Right kidney (tissue), 1 donor: Measurements from ENCODE around the gene S100PBP.

Experiments used
- DNase-seq: peaks from one replicate; pipeline ENCODE4 v3.0.0-alpha.2; 2016

The S100PBP gene

DNA sequence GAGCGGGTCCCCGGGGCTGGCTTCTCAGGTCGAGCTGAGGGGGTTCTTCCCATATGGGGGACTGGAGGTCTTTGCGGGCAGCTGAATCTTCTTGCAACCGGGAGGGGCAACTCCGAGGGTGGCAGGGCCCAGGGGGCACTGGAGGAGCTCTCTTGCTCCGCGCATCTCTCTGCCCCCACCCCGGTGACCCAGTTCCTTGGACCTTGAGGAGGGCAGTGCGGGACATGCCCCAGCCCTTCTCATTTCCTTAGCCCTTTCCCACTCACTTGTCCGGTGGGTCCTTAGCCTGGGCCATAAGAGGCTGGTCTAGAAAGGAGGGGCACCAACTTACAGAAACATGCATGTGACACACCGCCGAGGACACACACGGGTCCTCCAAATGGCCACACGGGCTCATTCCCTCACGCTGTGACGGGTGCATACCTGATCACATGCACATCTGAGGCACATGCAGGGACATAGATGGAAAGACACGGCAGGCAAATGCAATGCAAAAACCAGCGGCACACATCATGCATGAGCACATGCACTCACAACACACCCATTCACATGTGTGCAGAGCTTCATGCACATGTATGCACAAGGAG is 69.5 kb downstream of the S100PBP start:
- no peak for DNase-seq

DNA sequence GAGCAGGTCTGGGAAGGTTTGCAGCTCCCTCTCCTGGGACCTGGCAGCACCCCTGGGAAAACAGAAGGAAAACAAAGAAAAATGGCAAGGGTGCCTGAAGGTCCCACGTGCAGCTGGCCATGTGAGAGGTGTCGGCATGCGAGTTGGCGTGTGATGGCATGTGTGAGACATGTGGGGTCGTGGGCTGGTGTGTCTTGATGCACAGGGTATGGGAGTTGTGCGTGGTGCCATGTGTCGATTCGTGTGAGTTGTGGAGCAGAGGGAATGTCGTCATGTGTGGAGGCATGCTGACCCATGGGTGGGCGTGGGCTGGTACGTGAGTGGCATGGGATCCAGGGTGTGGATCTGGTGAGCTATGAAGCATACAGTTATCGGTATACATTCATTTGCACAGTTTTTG is 70.2 kb downstream of the S100PBP start:
- DNase-seq, result no peak

DNA sequence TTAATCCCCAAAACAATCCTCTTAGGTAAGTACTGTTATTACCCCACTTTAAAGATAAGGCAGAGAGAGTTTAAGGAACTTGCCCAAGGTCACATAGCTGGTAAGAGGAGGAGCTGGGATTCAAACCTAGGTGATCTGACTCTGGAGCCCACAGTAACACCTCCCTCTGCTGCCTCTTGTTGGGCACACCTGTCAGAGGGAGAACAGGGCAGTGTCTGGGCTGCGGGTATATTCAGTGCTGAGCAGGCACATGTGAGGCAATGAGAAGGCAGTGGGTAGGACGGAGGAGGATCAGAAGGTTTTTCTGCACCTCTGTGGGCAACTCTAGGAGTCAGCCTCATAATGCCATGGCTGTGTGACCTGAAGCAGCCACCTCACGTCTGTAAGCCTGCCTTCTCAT is 70.7 kb downstream of the S100PBP start:
- no peak for DNase-seq

DNA sequence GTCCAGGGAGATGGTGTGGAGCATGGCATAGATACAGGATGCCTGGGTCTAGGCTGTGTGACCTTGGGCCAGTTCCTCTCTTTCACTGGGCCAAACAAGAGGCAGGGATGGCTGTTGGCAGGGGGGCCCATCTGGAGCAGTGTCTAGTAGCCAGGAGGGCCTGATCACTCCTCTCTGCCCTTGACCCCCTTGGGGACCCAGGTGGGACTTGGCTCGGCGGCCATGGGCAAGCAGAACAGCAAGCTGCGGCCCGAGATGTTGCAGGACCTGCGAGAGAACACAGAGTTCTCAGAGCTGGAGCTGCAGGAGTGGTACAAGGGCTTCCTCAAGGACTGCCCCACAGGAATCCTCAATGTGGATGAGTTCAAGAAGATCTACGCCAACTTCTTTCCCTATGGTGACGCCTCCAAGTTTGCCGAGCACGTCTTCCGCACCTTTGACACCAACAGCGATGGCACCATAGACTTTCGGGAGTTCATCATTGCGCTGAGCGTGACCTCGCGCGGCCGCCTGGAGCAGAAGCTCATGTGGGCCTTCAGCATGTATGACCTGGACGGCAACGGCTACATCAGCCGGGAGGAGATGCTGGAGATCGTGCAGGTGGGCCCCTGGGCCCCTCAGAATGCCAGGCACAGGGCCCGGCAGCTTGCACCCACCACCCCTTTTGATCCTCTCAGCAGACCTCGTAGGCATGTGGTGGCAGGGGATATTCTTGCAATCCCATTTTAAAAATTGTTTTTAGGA is 71.4 kb downstream of the S100PBP start:
- DNase-seq, result no peak

DNA sequence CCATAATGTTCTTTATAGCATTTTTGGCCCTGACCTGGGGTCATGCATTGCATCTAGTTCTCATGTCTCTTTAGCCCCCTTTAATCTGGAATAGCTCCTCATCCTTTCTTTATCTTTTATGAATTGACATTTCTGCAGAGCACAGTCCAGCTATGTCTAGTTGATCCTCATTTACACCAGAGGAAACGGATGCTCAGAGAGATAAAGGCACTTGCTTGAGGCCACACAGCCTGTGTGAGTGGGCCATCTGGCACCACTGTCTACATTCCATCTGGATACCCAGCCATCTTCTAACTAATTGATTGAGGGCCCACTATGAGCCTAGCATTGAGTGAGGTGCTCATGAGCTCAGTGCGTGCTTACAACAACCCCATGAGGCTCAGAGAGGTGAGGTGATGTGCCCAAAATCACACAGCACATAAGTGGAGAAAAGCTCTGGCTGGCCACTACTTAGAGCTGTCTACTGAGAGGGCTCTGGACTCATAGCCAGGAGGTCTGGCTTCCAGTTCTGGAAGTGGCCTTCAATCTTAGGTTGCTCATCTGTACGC is 72.4 kb downstream of the S100PBP start:
- DNase-seq, result no peak

DNA sequence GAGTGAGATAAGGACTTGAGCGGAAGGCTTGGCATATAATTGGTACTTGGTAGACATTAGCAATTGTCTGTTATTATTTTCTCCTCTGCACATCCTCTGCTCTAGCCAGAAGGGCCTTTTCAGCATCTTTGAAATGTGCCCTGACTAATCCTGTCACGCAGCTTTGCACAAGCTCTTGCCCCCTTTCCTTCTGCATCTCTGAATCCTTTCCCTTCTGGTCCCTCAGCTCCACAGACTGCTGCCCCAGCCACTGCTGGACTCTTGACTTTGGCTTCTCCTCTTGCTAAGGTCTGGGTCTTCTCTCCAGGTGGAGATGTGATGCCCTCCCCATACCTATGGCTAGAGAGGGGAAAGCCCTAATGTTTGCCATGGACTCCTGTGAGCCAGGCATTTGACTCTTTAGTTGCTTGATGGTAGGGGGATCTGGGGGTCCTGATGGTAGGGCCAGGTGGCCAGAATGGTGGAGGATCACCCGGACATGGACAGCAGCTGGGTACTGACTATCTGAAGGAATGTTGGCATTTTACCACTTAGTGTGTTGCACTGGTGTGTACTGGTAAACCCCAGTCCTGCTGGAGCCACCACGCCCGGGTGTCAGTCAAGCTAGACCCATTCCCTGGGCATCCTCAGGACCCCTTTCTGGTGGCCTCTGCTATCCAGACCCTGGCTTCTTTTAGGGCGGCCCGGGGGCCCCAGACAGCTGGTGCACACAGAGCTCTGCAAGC is 73.2 kb downstream of the S100PBP start:
- no peak for DNase-seq

DNA sequence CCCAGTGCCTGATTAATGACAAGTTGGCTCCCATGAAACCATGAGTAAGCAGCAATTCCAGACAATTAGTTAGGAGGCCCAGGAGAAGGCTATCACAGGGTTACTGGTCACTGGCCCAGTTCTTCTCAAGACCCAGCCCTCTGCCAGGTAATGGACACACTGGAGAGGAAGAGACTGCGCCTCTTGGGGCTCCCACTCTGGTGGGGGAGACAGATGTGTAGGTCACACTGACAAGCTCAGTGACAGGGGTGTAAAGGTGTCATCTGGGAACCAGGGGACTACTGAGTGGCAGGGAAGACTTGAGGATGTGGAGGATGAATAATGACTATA is 73.8 kb downstream of the S100PBP start:
- no peak for DNase-seq

DNA sequence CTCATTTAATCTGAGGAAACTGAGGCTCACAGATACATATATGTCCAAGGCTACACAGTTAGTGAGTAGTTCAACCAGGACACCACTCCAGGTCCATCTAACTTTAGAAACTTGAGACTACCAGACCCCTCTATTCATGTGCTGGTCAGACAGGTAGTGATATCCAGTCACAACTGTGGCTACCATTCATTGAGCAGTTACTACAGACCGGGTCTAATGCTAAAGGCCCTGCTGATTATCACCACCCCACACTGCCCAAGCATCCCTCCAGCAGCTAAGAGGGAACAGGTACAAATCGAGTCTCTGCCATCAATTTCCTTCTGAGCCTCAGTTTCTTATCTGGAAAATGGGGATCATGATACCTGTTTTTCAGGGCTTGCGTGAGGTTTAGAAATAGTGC is 74.2 kb downstream of the S100PBP start:
- no peak for DNase-seq

DNA sequence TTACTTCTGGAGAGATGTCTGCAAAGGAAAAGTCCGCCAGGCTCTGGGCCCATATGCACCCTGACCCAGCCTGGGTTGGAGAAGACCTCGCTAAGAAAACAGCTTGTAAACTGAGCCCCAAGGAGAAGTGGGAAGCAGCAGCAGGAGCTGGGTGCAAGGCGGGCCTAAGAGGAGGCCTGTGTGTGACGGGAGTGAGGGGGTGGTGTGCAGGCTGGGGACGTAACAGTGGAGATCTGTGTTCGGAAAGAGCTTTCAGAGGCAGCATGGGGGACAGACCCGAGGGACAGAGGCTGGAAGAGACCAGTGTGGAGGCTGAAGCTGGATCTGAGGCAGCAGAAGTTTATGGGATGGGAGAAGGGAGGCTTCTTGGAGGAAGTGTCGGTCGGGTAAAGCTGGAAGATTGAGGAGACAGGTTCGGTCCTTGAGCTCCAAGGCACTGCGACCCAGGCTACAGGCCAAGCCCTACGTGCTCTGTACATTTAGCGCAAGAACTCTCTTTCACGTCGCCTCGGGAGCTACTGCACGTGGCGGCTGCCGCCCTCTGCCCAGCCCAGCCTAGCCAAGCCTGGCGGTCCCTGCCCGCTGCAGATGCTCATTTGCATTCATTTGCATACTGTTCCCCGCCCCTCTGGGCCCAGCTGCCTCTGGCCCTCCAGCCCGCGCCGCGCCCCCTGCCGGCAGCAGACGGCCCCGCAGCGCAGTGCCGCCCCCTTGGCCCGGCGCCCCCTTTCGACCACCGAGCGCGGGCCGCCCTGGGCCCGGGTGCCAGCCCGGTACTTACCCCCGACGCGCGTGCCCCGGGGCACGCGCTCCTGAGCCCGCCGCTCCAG is 75.1 kb downstream of the S100PBP start:
- no peak for DNase-seq

DNA sequence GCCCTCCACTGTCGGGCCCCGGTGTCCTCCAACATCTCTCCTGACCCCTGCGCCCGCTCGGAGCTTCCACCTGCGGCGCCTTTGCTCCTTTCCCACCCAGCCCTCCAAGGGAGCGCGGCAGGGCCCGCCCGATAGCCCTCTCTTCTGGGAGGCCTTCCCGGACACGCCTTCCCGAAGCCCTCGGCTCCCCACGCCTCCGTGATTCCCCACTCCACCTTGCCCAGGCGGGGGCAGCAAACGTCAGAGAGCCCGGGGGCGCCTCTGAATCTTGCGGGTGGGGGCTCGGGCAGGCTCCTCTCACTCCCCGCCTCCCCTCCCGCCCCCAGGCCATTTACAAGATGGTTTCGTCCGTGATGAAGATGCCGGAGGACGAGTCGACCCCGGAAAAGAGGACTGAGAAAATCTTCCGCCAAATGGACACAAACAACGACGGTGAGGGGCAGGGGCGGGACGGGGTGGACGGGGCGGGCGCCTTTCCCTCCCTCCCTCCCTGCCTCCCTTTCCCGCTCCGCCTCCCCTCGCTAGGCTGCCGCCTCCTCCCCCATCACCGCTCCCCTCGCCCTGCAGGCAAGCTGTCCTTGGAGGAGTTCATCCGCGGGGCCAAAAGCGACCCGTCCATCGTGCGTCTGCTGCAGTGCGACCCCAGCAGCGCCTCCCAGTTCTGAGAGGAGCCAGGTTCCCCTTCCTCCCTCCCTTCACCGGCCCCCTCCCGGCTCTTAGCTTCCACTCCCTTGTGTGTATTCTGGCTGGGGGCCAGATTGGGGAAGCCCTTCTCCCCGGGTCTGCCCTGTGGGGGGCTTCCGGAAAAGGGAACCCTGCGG is 76.0 kb downstream of the S100PBP start:
- peak; percentile 67 for DNase-seq

DNA sequence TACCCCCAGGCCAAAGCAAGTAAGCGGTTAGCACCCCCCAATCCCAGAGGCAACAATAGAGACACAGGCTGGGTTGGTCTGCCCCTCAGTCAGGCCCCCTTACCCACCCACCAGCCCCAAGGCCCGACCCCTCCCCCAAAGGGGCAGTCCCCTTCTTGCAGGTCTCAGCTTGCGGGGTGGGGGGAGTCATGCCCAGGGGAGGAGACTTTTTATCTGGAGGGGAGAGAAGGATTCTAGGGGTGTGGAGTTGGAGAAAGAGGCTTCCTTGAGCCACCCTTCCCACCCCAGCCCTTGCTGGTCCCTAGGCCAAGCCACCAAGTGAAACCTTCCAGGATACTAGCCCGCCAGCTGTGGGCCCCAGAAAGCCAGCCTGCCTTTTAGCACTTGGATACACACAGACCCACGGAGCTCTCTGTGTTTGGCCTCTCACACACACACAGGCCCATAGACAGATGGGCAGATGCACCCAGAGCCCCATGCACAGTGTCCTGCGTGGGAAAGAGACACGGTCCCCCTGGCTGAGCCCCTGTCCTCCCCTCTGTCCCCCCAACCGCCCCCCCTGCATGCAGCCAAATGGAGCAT is 76.7 kb downstream of the S100PBP start:
- DNase-seq, result no peak

DNA sequence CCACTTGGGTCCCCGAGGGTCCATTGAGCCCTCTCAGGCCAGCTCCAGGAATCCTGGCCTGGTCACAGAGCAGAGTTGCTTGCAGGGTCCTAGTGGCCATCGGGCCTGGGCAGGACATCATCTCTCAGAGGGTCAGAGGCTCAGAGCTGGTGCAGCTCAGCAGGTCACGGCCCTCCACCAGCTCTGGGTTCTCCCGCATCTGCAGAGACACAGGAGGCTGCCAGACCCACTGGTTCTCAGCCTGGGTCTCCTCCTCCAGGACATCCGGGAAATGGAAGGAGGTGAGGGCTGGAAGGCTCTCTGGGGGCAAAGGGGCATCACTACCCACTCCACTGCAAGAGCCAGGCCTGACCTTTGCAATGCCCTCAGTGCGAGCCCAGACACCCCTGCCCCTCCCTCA is 77.2 kb downstream of the S100PBP start:
- DNase-seq, result no peak

DNA sequence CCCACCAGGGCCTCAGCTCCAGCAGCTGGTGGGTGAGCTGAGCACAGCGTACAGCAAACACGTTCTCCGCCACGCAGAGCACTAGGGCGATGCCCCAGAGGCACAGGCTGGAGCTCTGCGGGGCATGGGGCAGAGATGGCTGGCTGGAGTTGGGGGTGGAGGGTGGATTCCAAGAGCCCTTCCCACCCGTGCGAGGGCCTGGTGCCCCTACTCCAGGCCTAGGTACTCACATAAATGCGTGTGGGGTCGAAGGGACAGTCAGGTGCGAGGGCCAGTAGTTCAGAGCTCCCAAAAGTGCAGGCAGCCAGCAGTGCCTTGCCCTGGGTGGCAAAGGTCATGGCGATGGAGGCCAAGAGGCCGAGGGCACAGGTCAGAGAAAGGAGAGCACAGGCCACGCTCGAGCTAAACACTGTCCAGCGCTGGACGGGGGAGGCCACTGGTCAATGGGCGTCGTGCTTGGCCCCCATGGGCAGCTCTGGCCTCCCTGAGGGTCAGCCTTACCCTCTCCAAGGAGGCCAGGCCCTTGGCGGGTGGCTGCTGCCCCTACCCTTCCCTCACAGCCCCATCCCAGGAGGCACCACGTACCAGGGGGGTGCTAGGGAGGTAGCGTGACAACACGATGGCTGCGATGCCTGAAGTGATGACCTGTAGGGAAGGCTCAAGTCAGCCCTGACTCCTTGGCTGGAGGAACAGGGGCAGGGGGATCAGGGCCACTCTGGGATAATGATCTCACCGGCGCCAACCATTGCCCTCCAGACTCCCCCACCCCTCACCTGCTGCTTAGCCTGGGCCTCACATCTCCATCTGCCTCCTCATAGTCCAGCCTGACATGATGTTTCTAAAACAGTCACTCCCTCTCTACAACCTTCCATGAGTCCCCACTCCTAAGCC is 78.1 kb downstream of the S100PBP start:
- no peak for DNase-seq

DNA sequence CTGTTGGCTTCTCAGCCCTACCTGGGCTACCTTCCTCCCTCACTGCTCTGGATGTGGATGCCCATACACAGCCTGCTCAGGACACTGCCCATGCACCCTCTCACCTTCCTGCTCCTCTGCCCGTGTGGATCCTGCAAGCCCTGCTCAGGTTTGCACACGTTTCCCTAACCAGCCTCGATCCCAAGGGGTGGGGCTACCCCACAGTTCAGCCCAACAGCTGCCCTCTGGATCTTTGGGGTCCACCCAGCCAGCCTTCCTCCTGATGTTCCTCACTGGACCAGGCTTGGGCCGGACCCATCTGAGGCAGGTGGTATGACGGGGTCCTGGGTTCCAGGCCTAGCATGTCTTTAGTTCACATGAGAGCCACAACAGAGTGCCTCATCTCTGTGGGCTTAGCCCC is 79.0 kb downstream of the S100PBP start:
- no peak for DNase-seq

DNA sequence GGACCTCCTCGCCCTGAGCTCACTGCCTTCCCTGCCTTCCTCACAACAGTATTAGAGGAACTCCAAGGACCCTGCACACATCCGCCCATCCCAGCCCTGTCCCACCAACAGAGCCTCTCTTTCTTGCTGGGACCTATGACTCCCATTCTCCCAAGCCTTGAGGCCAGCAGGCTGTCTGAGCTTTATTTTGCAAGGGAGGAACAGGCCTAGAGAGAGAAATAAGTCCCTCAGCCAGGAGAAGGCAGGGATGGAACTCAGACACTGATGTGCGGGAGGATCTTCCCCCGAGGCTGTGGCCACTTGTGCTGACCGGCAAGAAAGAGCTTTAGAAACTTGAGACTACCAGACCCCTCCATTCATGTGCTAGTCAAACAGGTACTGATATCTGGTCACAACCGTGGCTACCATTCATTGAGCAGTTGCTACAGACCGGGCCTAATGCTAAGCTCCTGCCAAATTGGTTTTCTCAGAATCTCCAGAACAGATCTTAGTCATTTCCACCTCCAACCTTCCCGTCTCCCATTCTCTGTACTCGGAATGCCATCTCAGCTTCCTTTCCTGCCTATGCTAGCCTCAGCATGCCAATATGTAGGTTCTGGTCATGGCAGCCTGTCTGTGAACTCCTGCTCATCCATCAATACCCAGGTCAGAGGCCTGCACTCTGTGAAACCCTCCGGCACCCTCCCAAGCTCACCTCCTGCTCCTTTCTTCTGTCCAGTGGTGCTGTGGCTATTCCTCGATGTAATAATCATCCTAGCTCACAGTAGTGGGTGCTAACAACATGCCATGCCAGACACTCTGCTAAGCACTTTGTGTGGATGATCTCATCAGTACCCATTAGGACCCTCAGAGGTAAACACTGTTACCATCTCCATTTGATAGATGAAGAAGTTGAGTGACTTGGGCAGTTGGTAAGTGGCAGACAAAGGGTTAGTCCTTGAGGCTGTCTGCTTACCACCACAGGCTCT is 79.9 kb downstream of the S100PBP start:
- DNase-seq, result no peak

DNA sequence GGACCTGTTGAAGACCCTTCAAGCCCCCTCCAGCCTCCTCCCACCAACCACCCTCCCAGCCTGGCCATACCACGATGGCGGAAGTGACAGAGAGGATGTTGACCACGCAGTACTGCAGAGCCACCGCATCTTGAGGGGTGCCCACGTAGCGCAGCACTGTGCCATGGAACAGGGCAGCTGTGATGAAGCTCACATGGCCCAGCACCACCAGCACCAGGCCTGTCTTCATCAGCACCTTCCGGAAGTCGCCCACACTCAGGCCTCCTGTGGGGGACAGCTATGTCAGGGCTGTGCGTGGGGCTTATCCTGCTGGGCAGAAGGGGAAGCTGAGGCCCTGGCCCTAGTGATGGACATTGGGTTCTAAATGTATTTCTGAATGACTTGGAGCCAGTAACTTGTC is 80.6 kb downstream of the S100PBP start:
- DNase-seq, result no peak

DNA sequence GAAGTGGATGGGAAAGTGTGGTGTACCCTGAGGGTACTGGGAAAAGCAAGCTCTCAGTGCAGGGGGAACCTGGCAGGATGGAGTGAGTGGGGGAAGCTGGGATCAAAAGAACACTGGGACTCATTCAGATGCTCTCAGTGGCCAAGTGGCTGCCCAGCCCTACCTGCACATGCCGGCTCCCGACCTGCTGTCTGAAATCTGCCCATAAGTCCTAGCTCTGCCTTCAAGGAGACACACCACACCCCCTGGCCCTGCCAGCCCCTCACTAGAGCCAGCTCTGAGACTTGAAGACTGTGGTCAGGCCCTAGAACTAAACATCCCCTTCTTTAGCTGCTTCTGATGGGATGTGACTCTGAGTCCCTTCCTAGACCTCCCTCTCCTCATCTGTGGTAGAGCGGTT is 81.5 kb downstream of the S100PBP start:
- DNase-seq, result no peak

DNA sequence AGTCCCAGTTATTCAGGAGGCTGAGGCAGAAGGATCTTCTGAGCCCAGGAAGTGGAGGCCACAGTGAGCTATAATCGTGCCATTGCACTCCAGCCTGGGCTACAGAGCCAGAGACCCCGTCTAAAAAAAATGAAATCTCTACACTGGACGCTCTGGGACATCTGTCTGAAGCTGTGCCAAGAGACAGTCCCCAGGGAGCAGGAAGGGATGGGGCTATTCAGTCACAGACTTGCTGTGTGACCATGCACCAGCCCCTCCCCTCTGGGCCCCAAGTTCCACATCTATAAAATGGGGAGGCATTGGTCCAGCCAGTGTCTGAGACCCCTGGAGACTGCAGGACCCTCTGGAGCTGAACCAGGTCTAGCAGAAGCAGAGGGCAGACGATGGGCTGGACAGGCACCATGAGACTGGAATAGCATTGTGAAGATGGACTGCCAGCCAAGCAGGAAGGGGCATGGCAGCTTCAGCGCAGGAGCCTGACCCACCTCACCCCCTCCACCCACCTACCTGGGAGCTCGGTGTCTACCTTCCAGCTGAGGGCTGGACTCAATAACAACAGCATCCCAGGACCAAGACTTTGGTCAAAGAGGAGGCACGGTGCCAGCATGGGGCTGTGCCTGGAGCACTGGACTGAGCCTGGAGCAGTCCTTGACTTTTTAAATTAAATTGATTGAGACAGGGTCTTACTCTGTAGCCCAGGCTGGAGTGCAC is 82.3 kb downstream of the S100PBP start:
- DNase-seq, result no peak
